ENCODE results near the gene FAM98B.

GRCh38 chr15:38526158-38526557 is 72.2 kb downstream of the FAM98B start:
- TF ChIP-seq POLR2A (IDR thresholded peaks at IDR 0.05) (no peak), CTCF (IDR thresholded peaks at IDR 0.05) (no peak), POLR2AphosphoS5 (IDR thresholded peaks at IDR 0.05) (no peak), EP300 (IDR thresholded peaks at IDR 0.05; ENCODE audit: low read depth) (no peak)
